GM21515 (cell line): ENCODE results near the gene CAMKMT.

Experiments used
- ATAC-seq: cut with Tn5 transposase; IDR thresholded peaks from one replicate; pipeline ENCODE4 v1.9.1; 2021; ENCODE audit not compliant: unreplicated experiment

The CAMKMT gene

DNA sequence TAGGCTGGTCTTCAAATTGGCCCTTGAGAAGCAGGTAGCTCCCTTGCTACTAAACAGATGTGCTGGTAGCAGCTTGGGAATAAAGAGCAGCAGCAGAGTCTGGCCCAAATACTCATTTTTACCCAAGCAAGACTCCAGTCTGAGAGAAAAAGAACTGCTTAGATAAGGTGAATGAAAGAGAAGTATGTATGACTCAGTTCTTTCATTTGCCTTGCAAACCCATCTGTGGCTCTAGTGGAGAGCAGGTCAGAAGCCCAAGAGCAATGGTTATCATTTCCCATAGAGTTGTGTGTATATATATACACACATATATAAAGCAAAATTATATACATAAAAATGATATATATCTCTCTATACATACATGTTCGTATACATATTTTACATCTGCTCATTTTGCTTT lies 80.3 kb downstream of the CAMKMT start:
- no peak for ATAC-seq

DNA sequence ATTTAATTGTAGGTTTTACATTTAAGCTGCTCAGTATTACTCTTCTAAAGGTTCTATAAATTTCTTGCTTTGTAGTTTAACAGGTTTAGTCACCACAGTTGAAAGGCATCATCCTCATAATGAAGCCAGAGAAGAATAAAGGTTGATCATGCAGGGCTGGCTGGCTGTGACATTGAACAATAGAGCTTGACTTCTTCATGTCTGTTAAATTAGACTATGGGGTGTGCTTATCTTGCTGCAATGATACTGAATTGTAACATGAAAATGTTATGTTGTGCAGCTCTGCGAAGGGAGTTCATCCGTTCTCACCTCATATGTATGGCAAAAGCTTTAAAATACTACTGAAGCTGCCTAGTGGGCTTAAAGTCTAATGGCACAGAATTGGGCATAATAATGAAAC lies 81.8 kb downstream of the CAMKMT start:
- no peak for ATAC-seq

GRCh38 chr2:44444881-44445280 lies 83.1 kb downstream of the CAMKMT start:
- no peak for ATAC-seq

DNA sequence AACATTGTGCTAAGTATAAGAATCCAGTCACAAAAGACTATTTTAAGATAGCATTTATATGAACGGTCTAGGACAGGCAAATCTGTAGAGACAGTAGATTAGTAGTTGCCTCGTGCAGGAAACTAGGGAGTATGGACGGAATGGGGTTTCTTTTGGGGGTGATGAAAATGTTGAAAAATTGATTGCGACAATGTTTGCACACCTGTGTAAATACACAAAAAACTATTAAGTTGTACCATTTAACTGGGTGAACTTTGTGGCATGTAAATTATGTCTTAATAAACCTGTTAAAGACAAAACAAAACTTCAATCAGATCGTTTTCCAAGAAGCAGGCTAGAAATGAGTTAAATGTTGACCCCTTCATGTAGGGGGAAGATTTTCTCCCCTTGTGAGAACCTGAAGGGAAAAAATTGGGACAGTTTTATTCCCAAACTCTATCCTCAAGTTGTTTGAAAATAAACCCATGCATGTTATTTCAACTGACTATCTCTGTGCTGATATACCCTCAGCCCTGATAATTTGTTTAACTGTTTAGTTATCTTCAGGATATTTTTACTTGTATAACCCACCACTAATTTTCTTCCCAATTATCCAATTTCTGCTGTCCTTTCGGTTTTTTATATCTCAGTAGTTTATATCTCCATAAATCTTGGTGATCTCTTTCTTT lies 87.2 kb downstream of the CAMKMT start:
- ATAC-seq, result no peak

- no peak for ATAC-seq
These were observed 88.3 kb downstream of the CAMKMT start for GRCh38 chr2:44450082-44450481.

DNA sequence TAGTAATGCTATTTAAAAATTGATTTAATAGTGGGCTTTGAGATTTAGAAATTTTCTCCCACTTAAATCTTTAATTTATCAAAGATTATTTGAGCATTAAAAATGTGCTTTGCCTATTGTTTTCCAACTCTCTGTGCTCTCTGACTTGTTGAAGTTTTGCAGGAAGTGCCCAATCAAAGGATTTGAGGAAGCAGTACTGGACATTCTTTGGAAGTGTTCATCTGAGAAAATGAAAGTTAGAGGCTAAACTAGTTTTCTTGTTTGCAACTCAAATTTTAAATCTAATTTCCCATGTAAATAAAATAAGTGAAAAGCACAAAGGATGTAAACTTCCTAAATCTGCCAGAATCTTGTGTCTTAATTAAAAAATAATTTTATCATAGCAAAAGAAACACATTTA lies 89.1 kb downstream of the CAMKMT start:
- ATAC-seq, result no peak

- no peak for ATAC-seq
These were observed 90.4 kb downstream of the CAMKMT start for GRCh38 chr2:44452069-44452583.

DNA sequence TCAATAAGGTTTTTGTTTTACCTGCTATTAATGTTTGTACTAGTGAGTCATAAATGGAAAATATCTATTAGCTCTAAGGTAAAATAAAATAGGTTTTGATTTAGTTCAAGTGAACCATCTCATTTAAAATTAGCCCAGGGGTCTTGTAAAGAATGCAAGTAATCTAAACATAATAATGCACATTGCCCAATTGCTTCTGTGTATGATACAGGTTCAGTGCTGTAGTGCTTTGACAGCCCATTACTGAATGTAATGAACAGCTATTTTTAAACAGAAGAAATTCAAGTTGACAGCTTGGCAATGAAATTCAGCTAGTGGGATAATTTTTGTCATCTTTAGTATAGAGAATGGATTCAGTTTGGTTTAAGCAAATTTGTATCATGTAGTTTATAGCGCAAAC lies 91.5 kb downstream of the CAMKMT start:
- no peak for ATAC-seq

DNA sequence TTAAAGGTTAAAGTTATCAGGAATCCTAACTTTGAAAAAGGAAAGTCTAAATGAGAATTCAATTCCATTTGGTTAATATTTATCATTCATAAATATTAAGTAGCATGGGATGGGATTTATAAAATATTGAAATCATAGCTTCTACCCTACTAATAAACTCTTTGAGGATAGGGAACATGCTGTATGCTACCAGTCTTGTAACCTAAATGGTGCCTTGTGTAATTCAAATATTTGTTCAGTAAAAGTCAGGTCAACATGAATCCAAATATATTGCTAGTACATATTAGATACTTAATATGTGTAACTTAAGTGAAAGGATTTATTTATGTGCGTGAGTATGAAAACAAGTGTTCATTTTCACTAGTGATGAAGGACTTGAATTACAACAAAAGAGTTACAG lies 94.1 kb downstream of the CAMKMT start:
- no peak for ATAC-seq

- ATAC-seq, result no peak
These were observed 95.2 kb downstream of the CAMKMT start for GRCh38 chr2:44456946-44457345.

DNA sequence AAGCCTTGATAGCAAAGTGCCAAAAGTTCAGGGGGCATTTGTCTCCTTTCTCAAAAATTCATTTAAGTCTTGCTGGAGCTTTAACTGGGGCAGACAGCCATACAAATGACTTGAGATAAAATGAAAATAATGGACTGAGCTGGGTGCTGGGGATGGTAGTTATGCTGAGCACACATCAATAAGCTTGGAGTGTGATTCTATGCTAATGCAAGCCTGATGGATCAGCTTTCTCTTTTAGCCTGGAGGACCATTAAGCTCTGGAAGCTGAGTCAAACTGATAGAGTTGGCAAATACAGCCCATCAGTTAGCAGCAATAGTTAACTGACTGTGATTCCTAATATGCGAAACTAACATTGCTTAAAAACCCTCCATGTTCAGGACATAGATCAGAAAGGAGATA lies 98.0 kb downstream of the CAMKMT start:
- ATAC-seq, result no peak

DNA sequence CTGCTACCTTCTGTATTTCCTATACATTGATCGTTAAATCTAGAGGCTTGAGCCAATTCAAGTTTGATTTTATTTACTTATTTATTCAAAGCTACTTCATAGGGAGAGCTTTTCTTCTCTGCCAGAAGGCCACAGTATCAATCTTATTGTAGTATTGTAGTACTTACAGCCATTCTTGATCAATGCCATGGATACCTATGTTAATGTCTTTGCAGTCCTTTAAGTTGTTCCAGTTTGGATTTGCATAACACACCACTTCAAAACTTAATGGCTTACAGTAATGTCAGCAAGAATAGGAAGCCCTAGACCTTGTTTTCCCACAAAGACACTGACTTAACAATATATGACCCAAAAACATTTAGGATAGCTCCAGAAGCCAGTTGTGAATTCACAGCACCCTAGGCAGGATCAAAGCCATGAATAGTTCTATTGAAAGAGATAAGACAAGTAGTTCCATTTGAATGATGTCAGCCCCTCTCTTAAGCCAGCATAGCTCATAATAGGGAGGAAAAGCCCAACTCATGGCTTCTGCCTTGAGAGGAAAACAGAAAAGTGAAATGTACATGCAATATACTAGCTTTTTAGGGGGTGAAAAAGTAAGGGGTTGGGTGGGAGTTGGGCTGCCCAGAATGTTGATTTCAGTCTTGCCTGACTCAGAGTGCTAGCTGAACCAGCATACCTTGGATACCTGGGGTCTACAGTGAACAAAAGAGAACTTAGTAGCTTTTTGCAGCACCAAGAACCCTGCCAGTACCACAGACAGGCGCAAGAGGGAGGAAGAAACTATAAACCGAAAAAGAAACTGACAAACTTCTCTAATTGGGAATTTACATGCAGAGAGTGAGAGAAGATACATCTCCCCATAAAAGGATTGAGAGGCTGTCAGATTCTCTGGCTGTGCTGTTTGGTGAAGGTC lies 101.4 kb downstream of the CAMKMT start:
- ATAC-seq, result no peak

GRCh38 chr2:44464437-44464836 lies 102.7 kb downstream of the CAMKMT start:
- ATAC-seq, result no peak

- no peak for ATAC-seq
These were observed 108.4 kb downstream of the CAMKMT start for GRCh38 chr2:44470151-44470550.

DNA sequence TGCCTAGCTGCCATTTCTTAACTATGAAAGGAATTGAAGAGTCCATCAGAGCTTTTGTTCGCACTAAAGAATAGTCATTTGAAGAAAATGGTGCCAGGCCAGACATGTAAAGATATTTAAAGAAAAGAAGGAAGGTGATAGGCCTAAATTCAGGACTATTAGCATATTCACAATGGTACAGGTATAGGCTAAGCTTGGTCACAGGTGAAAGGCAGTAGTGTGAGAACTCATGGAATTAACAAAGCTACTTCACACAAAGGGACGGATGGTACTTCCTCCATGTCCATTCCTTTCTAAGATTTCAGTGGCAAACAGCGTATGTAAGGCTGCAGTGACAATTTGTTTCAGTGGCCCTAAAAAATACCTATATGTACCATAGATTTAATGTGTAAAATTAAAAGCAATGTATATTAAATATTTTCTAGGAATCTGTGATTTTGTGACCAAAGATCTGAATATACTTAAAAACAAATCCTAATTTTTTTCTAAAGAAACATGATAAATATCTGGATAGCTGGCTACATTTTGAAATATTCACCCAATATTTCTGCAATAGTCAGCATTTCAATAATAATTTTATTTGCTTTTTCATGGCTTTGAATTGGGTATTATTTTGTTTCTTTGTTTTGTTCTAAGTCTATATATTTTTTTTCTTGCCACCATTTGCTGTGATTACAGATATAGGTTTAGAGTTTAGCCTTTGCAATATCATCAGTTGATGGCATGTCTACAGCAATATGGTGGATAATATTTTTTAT lies 116.1 kb downstream of the CAMKMT start:
- ATAC-seq, result no peak

GRCh38 chr2:44479127-44479887 lies 117.6 kb downstream of the CAMKMT start:
- peak; percentile 94 for ATAC-seq

GRCh38 chr2:44480068-44480467 lies 118.3 kb downstream of the CAMKMT start:
- ATAC-seq, result no peak

GRCh38 chr2:44487052-44487451 lies 125.3 kb downstream of the CAMKMT start:
- ATAC-seq, result no peak

DNA sequence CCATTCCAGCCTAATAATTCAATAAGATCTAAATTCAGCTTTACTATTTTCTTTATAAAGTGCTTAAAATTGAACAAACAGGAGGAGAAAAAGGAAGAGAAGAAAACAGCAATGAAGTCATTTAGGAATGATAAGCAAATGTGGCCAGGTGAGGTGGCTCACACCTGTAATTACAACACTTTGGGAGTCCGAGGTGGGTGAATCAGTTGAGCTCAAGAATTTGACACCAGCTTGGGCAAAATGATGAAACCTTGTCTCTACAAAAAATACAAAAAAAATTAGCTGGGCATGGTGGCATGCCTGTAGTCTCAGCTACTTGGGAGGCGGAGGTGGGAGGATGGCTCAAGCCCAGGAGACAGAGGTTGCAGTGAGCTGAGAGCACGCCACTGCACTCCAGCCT lies 129.0 kb downstream of the CAMKMT start:
- no peak for ATAC-seq

GRCh38 chr2:44494006-44494405 lies 132.3 kb downstream of the CAMKMT start:
- ATAC-seq, result no peak

- no peak for ATAC-seq
These were observed 133.3 kb downstream of the CAMKMT start for GRCh38 chr2:44495035-44495434.
